ENCODE data around the gene CHGA. TPM values are rescaled to one million over a fixed set of nuclear protein-coding genes. Genes with fewer than 3 reads are reported as not detected.

CHGA gene
- total RNA-seq, 1 experiment from 2014 or later = not detected

GRCh38 chr14:92898566-92899131 is 24.3 kb upstream of the CHGA start:
- POLR2A ChIA-PET = no interaction called here
- Histone ChIP-seq H3K4me1 (ENCODE audit: control insufficient read depth, insufficient read depth, low read length) (no peaks in the 10 kb centered on the region), H3K36me3 (ENCODE audit: control insufficient read depth, insufficient read depth, low read length) (no peaks in the 10 kb centered on the region), H3K27me3 (ENCODE audit: control insufficient read depth, insufficient read depth, low read length) (no peaks in the 10 kb centered on the region), H3K4me3 (ENCODE audit: low read depth in 2 of 2, low read length in 2 of 2) (no peak overlapping the region), H3K27ac (ENCODE audit: low read length) (no peak overlapping the region), H3K9me3 (ENCODE audit: control insufficient read depth, insufficient read depth, low read depth, low read length) (no peaks in the 10 kb centered on the region)
- DNase-seq (ENCODE audit: low read depth, low spot score) = no peak
- intact Hi-C loops (cut with micrococcal nuclease; ENCODE audit: unreplicated experiment) (no loop called here), in situ Hi-C loops (cut with HindIII; ENCODE audit: low pct_unique_long_range_greater_than_20kb, low sequenced_read_pairs) (no loop called here)
- TF ChIP-seq, protein P1, sequence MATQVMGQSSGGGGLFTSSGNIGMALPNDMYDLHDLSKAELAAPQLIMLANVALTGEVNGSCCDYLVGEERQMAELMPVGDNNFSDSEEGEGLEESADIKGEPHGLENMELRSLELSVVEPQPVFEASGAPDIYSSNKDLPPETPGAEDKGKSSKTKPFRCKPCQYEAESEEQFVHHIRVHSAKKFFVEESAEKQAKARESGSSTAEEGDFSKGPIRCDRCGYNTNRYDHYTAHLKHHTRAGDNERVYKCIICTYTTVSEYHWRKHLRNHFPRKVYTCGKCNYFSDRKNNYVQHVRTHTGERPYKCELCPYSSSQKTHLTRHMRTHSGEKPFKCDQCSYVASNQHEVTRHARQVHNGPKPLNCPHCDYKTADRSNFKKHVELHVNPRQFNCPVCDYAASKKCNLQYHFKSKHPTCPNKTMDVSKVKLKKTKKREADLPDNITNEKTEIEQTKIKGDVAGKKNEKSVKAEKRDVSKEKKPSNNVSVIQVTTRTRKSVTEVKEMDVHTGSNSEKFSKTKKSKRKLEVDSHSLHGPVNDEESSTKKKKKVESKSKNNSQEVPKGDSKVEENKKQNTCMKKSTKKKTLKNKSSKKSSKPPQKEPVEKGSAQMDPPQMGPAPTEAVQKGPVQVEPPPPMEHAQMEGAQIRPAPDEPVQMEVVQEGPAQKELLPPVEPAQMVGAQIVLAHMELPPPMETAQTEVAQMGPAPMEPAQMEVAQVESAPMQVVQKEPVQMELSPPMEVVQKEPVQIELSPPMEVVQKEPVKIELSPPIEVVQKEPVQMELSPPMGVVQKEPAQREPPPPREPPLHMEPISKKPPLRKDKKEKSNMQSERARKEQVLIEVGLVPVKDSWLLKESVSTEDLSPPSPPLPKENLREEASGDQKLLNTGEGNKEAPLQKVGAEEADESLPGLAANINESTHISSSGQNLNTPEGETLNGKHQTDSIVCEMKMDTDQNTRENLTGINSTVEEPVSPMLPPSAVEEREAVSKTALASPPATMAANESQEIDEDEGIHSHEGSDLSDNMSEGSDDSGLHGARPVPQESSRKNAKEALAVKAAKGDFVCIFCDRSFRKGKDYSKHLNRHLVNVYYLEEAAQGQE (IDR thresholded peaks at IDR 0.05; ENCODE audit: insufficient read depth in 1 of 2, low read depth in 2 of 2, low read length in 1 of 2) = no peak
- TF ChIP-seq TCF7L2 (IDR thresholded peaks at IDR 0.05; ENCODE audit: low read depth, low read length) (no peak), POLR2AphosphoS5 (IDR thresholded peaks at IDR 0.05; ENCODE audit: low read depth, low read length) (no peak), SIN3A (IDR thresholded peaks at IDR 0.05; ENCODE audit: borderline replicate concordance, insufficient read depth, low read depth, low read length) (no peak)
- TF ChIP-seq, protein P2, sequence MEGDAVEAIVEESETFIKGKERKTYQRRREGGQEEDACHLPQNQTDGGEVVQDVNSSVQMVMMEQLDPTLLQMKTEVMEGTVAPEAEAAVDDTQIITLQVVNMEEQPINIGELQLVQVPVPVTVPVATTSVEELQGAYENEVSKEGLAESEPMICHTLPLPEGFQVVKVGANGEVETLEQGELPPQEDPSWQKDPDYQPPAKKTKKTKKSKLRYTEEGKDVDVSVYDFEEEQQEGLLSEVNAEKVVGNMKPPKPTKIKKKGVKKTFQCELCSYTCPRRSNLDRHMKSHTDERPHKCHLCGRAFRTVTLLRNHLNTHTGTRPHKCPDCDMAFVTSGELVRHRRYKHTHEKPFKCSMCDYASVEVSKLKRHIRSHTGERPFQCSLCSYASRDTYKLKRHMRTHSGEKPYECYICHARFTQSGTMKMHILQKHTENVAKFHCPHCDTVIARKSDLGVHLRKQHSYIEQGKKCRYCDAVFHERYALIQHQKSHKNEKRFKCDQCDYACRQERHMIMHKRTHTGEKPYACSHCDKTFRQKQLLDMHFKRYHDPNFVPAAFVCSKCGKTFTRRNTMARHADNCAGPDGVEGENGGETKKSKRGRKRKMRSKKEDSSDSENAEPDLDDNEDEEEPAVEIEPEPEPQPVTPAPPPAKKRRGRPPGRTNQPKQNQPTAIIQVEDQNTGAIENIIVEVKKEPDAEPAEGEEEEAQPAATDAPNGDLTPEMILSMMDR (IDR thresholded peaks at IDR 0.05) = no peak
- CTCF ChIA-PET = no interaction called here
- no peak for ATAC-seq
- no TSS peak for BruUV-seq (replicated peaks)

DNA sequence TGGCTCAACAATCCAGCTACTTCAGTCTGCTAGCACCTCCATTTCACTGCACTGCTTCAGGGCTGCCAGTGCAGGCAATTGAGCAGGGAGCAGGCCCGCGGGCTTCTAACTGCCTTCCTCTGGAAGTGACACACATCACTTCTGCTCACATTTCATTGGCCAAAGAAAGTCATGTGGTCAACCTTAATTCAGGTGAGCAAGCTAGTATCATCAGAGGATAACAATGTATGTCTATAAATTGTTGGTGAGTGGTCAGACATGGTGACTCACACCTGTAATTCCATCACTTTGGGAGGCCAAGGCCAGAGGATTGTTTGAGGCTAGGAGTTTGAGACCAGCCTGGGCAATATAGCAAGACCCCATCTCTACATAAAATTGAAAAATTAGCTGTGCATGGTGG is 22.3 kb upstream of the CHGA start:
- no peak for ATAC-seq
- in situ Hi-C loops (cut with HindIII; ENCODE audit: low pct_unique_long_range_greater_than_20kb, low sequenced_read_pairs) = no loop called here
- TF ChIP-seq TCF7L2 (IDR thresholded peaks at IDR 0.05; ENCODE audit: low read depth, low read length) (no peak), SIN3A (IDR thresholded peaks at IDR 0.05; ENCODE audit: borderline replicate concordance, insufficient read depth, low read depth, low read length) (no peak), POLR2AphosphoS5 (IDR thresholded peaks at IDR 0.05; ENCODE audit: low read depth, low read length) (no peak)
- TF ChIP-seq, protein P1 (IDR thresholded peaks at IDR 0.05; ENCODE audit: insufficient read depth in 1 of 2, low read depth in 2 of 2, low read length in 1 of 2) = no peak
- TF ChIP-seq, protein P2 (IDR thresholded peaks at IDR 0.05) = no peak
- Histone ChIP-seq H3K4me1 (ENCODE audit: control insufficient read depth, insufficient read depth, low read length) (no peaks in the 10 kb centered on the region), H3K9me3 (ENCODE audit: control insufficient read depth, insufficient read depth, low read depth, low read length) (no peaks in the 10 kb centered on the region), H3K4me3 (ENCODE audit: low read depth in 2 of 2, low read length in 2 of 2) (no peak overlapping the region), H3K27ac (ENCODE audit: low read length) (no peak overlapping the region), H3K36me3 (ENCODE audit: control insufficient read depth, insufficient read depth, low read length) (no peaks in the 10 kb centered on the region), H3K27me3 (ENCODE audit: control insufficient read depth, insufficient read depth, low read length) (no peaks in the 10 kb centered on the region)
- POLR2A ChIA-PET = no interaction called here
- BruUV-seq (replicated peaks) = no TSS peak
- intact Hi-C loops (cut with micrococcal nuclease; ENCODE audit: unreplicated experiment) = no loop called here
- no peak for DNase-seq (ENCODE audit: low read depth, low spot score)
- CTCF ChIA-PET = no interaction called here

All from Panc1 (cell line).